HEK293 (cell line): ENCODE results near the gene TLCD3B.

ENCODE experiments used
- BCL11A ChIP-seq: fragments of 450-650 bp; formaldehyde crosslinking; IDR thresholded peaks from 2 replicates; pipeline ENCODE4 v1.5.1; 2016; ENCODE audit warnings: low read depth, missing biosample characterization, missing genetic modification characterization
- EGR2 ChIP-seq: fragments of 450-650 bp; formaldehyde crosslinking; IDR thresholded peaks from 2 replicates; pipeline ENCODE4 v1.5.1; 2016; ENCODE audit warnings: low read depth, missing biosample characterization, missing genetic modification characterization
- GFI1B ChIP-seq: fragments of 450-650 bp; formaldehyde crosslinking; IDR thresholded peaks from 2 replicates; pipeline ENCODE4 v1.5.1; 2016; ENCODE audit warnings: missing biosample characterization, missing genetic modification characterization
- HOXA7 ChIP-seq: sonication (generic); formaldehyde crosslinking; IDR thresholded peaks from 2 replicates; pipeline ENCODE4 v1.8.1; 2022; ENCODE audit warnings: missing genetic modification reagents, borderline replicate concordance
- HOXD13 ChIP-seq: sonication (generic); formaldehyde crosslinking; IDR thresholded peaks from 2 replicates; pipeline ENCODE4 v1.8.0; 2022; ENCODE audit warnings: missing genetic modification reagents, borderline replicate concordance
- MZF1 ChIP-seq: fragments of 450-650 bp; formaldehyde crosslinking; IDR thresholded peaks from 2 replicates; pipeline ENCODE4 v1.5.1; 2017; ENCODE audit warnings: missing biosample characterization, missing genetic modification characterization, borderline replicate concordance
- YY1 ChIP-seq: fragments of 450-650 bp; formaldehyde crosslinking; IDR thresholded peaks from 2 replicates; pipeline ENCODE4 v1.5.1; 2018; ENCODE audit warnings: missing biosample characterization, missing genetic modification characterization
- ZBTB21 ChIP-seq: fragments of 450-650 bp; formaldehyde crosslinking; IDR thresholded peaks from 2 replicates; pipeline ENCODE4 v1.5.1; 2017; ENCODE audit warnings: missing biosample characterization, missing genetic modification characterization
- ZBTB48 ChIP-seq: fragments of 450-650 bp; formaldehyde crosslinking; IDR thresholded peaks from 2 replicates; pipeline ENCODE4 v1.5.1; 2016; ENCODE audit warnings: missing biosample characterization, missing genetic modification characterization
- ZBTB8A ChIP-seq: fragments of 450-650 bp; formaldehyde crosslinking; IDR thresholded peaks from 2 replicates; pipeline ENCODE4 v1.5.1; 2016; ENCODE audit warnings: missing biosample characterization, missing genetic modification characterization
- ZEB2 ChIP-seq: fragments of 450-650 bp; formaldehyde crosslinking; IDR thresholded peaks from 2 replicates; pipeline ENCODE4 v1.5.1; 2016; ENCODE audit warnings: missing biosample characterization, missing genetic modification characterization
- ZFP41 ChIP-seq: fragments of 450-650 bp; formaldehyde crosslinking; IDR thresholded peaks from 2 replicates; pipeline ENCODE4 v1.5.1; 2016; ENCODE audit warnings: missing biosample characterization, missing genetic modification characterization, borderline replicate concordance
- ZFP69B ChIP-seq: fragments of 450-650 bp; formaldehyde crosslinking; IDR thresholded peaks from 2 replicates; pipeline ENCODE4 v1.5.1; 2016; ENCODE audit warnings: missing biosample characterization, missing genetic modification characterization
- ZNF132 ChIP-seq: fragments of 450-650 bp; formaldehyde crosslinking; IDR thresholded peaks from 2 replicates; pipeline ENCODE4 v1.5.1; 2017; ENCODE audit warnings: missing biosample characterization, missing genetic modification characterization, borderline replicate concordance
- ZNF138 ChIP-seq: fragments of 450-650 bp; formaldehyde crosslinking; IDR thresholded peaks from 2 replicates; pipeline ENCODE4 v1.5.1; 2016; ENCODE audit warnings: missing biosample characterization, missing genetic modification characterization, borderline replicate concordance
- ZNF19 ChIP-seq: fragments of 450-650 bp; formaldehyde crosslinking; IDR thresholded peaks from 2 replicates; pipeline ENCODE4; 2016; ENCODE audit warnings: missing biosample characterization, missing genetic modification characterization, low read depth
- ZNF239 ChIP-seq: fragments of 450-650 bp; formaldehyde crosslinking; IDR thresholded peaks from 2 replicates; pipeline ENCODE4 v1.5.1; 2016; ENCODE audit warnings: missing biosample characterization, missing genetic modification characterization
- ZNF48 ChIP-seq: fragments of 450-650 bp; formaldehyde crosslinking; IDR thresholded peaks from 2 replicates; pipeline ENCODE4 v1.5.1; 2016; ENCODE audit warnings: missing biosample characterization, missing genetic modification characterization
- ZNF558 ChIP-seq: fragments of 450-650 bp; formaldehyde crosslinking; IDR thresholded peaks from 2 replicates; pipeline ENCODE4 v1.5.1; 2016; ENCODE audit warnings: missing biosample characterization, missing genetic modification characterization
- ZNF585B ChIP-seq: fragments of 450-650 bp; formaldehyde crosslinking; IDR thresholded peaks from 2 replicates; pipeline ENCODE4 v1.5.1; 2016; ENCODE audit warnings: missing biosample characterization, missing genetic modification characterization
- ZNF76 ChIP-seq: fragments of 450-650 bp; formaldehyde crosslinking; IDR thresholded peaks from 2 replicates; pipeline ENCODE4; 2016; ENCODE audit warnings: low read depth, missing biosample characterization, missing genetic modification characterization, borderline replicate concordance
- ZNF792 ChIP-seq: fragments of 450-650 bp; formaldehyde crosslinking; IDR thresholded peaks from 2 replicates; pipeline ENCODE4 v1.5.1; 2016; ENCODE audit warnings: missing biosample characterization, missing genetic modification characterization
- ZNF837 ChIP-seq: fragments of 450-650 bp; formaldehyde crosslinking; IDR thresholded peaks from 2 replicates; pipeline ENCODE4 v1.5.1; 2016; ENCODE audit warnings: missing biosample characterization, missing genetic modification characterization
- ZNF843 ChIP-seq: fragments of 450-650 bp; formaldehyde crosslinking; IDR thresholded peaks from 2 replicates; pipeline ENCODE4 v1.5.1; 2016; ENCODE audit warnings: missing biosample characterization, missing genetic modification characterization
- TF ChIP-seq, protein P1 (sequence below): fragments of 450-650 bp; formaldehyde crosslinking; conservative IDR thresholded peaks from 2 replicates; pipeline ENCODE4 v1.5.1; 2016; ENCODE audit warnings: low read depth, missing biosample characterization, missing genetic modification characterization
- TF ChIP-seq, protein P2 (sequence below): fragments of 450-650 bp; formaldehyde crosslinking; IDR thresholded peaks from 2 replicates; pipeline ENCODE4 v1.5.1; 2016; ENCODE audit warnings: missing biosample characterization, missing genetic modification characterization
- TF ChIP-seq, protein P3 (sequence below): fragments of 450-650 bp; formaldehyde crosslinking; IDR thresholded peaks from 2 replicates; pipeline ENCODE4 v1.5.1; 2016; ENCODE audit warnings: missing biosample characterization, missing genetic modification characterization
- TF ChIP-seq, protein P4 (sequence below): fragments of 450-650 bp; formaldehyde crosslinking; IDR thresholded peaks from 2 replicates; pipeline ENCODE4 v1.5.1; 2016; ENCODE audit warnings: missing biosample characterization, missing genetic modification characterization
- TF ChIP-seq, protein P5 (sequence below): fragments of 450-650 bp; formaldehyde crosslinking; IDR thresholded peaks from 2 replicates; pipeline ENCODE4; 2016; ENCODE audit warnings: missing biosample characterization, missing genetic modification characterization

Gene TLCD3B

DNA sequence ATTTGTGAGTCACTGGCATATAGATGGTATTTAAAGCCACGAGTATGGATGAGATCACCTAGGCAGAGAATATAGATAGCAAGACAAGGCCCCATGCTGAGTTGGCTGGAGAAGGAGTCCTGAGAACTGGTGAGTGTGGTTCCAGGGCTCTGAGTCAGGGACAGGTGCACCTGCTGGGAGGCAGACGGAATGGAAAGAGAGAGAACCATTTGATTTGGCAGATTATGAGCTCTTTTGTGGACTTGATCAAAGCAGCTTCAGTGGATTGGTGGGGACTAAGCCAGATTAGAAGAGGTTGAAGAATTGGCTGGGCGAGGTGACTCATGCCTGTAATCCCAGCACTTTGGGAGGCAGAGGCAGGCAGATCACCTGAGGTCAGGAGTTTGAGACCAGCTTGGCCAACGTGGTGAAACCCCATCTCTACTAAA lies 12.3 kb downstream of the TLCD3B start (continued):
- TF ChIP-seq, protein P1, sequence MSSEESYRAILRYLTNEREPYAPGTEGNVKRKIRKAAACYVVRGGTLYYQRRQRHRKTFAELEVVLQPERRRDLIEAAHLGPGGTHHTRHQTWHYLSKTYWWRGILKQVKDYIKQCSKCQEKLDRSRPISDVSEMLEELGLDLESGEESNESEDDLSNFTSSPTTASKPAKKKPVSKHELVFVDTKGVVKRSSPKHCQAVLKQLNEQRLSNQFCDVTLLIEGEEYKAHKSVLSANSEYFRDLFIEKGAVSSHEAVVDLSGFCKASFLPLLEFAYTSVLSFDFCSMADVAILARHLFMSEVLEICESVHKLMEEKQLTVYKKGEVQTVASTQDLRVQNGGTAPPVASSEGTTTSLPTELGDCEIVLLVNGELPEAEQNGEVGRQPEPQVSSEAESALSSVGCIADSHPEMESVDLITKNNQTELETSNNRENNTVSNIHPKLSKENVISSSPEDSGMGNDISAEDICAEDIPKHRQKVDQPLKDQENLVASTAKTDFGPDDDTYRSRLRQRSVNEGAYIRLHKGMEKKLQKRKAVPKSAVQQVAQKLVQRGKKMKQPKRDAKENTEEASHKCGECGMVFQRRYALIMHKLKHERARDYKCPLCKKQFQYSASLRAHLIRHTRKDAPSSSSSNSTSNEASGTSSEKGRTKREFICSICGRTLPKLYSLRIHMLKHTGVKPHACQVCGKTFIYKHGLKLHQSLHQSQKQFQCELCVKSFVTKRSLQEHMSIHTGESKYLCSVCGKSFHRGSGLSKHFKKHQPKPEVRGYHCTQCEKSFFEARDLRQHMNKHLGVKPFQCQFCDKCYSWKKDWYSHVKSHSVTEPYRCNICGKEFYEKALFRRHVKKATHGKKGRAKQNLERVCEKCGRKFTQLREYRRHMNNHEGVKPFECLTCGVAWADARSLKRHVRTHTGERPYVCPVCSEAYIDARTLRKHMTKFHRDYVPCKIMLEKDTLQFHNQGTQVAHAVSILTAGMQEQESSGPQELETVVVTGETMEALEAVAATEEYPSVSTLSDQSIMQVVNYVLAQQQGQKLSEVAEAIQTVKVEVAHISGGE (tag by site-specific recombination), result no peak; the same call in 1 of the 2 replicates
- TF ChIP-seq HOXD13 (CRISPR knock-in tag) (no peak), ZNF132 (no peak), MZF1 (tag by site-specific recombination) (no peak; the same call in 1 of the 2 replicates), ZNF837 (tag by site-specific recombination) (no peak), ZNF585B (tag by site-specific recombination) (no peak), ZNF239 (tag by site-specific recombination) (no peak), ZNF843 (tag by site-specific recombination) (peak; percentile 39; the same call in 1 of the 2 replicates), EGR2 (tag by site-specific recombination) (no peak), YY1 (no peak), ZNF792 (tag by site-specific recombination) (no peak), ZBTB48 (peak; percentile 32; the same call in 1 of the 2 replicates), ZNF138 (tag by site-specific recombination) (no peak), GFI1B (tag by site-specific recombination) (peak; percentile 69), HOXA7 (CRISPR knock-in tag) (no peak), ZBTB8A (tag by site-specific recombination) (no peak), ZNF558 (peak; percentile 41; the same call in 1 of the 2 replicates), ZNF76 (no peak), BCL11A (tag by site-specific recombination) (peak; percentile 54; the same call in 1 of the 2 replicates), ZEB2 (tag by site-specific recombination) (peak; percentile 81; the same call in 1 of the 2 replicates), ZFP69B (peak; percentile 74; the same call in 1 of the 2 replicates), ZNF19 (tag by site-specific recombination) (no peak), ZNF48 (tag by site-specific recombination) (no peak), ZFP41 (tag by site-specific recombination) (no peak), ZBTB21 (tag by site-specific recombination) (peak; percentile 60; the same call in 1 of the 2 replicates)
- TF ChIP-seq, protein P2, sequence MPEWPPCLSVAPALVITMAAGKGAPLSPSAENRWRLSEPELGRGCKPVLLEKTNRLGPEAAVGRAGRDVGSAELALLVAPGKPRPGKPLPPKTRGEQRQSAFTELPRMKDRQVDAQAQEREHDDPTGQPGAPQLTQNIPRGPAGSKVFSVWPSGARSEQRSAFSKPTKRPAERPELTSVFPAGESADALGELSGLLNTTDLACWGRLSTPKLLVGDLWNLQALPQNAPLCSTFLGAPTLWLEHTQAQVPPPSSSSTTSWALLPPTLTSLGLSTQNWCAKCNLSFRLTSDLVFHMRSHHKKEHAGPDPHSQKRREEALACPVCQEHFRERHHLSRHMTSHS (tag by site-specific recombination), result no peak
- TF ChIP-seq, protein P3, sequence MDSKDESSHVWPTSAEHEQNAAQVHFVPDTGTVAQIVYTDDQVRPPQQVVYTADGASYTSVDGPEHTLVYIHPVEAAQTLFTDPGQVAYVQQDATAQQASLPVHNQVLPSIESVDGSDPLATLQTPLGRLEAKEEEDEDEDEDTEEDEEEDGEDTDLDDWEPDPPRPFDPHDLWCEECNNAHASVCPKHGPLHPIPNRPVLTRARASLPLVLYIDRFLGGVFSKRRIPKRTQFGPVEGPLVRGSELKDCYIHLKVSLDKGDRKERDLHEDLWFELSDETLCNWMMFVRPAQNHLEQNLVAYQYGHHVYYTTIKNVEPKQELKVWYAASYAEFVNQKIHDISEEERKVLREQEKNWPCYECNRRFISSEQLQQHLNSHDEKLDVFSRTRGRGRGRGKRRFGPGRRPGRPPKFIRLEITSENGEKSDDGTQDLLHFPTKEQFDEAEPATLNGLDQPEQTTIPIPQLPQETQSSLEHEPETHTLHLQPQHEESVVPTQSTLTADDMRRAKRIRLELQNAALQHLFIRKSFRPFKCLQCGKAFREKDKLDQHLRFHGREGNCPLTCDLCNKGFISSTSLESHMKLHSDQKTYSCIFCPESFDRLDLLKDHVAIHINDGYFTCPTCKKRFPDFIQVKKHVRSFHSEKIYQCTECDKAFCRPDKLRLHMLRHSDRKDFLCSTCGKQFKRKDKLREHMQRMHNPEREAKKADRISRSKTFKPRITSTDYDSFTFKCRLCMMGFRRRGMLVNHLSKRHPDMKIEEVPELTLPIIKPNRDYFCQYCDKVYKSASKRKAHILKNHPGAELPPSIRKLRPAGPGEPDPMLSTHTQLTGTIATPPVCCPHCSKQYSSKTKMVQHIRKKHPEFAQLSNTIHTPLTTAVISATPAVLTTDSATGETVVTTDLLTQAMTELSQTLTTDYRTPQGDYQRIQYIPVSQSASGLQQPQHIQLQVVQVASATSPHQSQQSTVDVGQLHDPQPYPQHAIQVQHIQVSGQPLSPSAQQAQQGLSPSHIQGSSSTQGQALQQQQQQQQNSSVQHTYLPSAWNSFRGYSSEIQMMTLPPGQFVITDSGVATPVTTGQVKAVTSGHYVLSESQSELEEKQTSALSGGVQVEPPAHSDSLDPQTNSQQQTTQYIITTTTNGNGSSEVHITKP (tag by site-specific recombination), result peak; percentile 62
- TF ChIP-seq, protein P4, sequence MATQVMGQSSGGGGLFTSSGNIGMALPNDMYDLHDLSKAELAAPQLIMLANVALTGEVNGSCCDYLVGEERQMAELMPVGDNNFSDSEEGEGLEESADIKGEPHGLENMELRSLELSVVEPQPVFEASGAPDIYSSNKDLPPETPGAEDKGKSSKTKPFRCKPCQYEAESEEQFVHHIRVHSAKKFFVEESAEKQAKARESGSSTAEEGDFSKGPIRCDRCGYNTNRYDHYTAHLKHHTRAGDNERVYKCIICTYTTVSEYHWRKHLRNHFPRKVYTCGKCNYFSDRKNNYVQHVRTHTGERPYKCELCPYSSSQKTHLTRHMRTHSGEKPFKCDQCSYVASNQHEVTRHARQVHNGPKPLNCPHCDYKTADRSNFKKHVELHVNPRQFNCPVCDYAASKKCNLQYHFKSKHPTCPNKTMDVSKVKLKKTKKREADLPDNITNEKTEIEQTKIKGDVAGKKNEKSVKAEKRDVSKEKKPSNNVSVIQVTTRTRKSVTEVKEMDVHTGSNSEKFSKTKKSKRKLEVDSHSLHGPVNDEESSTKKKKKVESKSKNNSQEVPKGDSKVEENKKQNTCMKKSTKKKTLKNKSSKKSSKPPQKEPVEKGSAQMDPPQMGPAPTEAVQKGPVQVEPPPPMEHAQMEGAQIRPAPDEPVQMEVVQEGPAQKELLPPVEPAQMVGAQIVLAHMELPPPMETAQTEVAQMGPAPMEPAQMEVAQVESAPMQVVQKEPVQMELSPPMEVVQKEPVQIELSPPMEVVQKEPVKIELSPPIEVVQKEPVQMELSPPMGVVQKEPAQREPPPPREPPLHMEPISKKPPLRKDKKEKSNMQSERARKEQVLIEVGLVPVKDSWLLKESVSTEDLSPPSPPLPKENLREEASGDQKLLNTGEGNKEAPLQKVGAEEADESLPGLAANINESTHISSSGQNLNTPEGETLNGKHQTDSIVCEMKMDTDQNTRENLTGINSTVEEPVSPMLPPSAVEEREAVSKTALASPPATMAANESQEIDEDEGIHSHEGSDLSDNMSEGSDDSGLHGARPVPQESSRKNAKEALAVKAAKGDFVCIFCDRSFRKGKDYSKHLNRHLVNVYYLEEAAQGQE (tag by site-specific recombination), result no peak
- TF ChIP-seq, protein P5, sequence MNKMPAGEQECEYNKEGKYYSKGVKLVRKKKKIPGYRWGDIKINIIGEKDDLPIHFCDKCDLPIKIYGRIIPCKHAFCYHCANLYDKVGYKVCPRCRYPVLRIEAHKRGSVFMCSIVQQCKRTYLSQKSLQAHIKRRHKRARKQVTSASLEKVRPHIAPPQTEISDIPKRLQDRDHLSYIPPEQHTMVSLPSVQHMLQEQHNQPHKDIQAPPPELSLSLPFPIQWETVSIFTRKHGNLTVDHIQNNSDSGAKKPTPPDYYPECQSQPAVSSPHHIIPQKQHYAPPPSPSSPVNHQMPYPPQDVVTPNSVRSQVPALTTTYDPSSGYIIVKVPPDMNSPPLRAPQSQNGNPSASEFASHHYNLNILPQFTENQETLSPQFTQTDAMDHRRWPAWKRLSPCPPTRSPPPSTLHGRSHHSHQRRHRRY (tag by site-specific recombination), result no peak
